GF-D8 (cell line): Measurements from ENCODE around the gene AFG3L2.

Source experiments
- DNase-seq: peaks from one replicate; lab custom pipeline; 2025; lab: John Stamatoyannopoulos, UW

The AFG3L2 gene

DNA sequence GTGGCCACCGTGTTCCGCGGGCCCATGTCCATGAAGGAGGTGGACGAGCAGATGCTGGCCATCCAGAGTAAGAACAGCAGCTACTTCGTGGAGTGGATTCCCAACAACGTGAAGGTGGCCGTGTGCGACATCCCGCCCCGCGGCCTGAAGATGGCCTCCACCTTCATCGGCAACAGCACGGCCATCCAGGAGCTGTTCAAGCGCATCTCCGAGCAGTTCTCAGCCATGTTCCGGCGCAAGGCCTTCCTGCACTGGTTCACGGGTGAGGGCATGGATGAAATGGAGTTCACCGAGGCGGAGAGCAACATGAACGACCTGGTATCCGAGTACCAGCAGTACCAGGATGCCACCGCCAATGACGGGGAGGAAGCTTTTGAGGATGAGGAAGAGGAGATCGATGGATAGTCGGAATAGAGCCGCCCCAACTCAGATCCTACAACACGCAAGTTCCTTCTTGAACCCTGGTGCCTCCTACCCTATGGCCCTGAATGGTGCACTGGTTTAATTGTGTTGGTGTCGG, 51.2 kb downstream of the AFG3L2 start:
- no peak for DNase-seq

DNA sequence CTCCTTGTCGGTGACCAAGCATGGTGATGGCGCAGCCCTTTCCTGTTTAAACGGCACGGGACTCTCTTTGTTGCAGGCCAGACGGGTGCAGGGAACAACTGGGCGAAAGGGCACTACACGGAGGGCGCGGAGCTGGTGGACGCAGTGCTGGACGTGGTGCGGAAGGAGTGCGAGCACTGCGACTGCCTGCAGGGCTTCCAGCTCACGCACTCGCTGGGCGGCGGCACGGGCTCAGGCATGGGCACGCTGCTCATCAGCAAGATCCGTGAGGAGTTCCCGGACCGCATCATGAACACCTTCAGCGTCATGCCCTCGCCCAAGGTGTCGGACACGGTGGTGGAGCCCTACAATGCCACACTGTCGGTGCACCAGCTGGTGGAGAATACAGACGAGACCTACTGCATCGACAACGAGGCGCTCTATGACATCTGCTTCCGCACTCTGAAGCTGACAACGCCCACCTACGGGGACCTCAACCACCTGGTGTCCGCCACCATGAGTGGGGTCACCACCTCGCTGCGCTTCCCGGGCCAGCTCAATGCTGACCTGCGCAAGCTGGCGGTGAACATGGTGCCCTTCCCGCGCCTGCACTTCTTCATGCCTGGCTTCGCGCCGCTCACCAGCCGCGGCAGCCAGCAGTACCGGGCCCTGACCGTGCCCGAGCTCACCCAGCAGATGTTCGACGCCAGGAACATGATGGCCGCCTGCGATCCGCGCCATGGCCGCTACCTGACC, 51.9 kb downstream of the AFG3L2 start:
- DNase-seq: no peak

DNA sequence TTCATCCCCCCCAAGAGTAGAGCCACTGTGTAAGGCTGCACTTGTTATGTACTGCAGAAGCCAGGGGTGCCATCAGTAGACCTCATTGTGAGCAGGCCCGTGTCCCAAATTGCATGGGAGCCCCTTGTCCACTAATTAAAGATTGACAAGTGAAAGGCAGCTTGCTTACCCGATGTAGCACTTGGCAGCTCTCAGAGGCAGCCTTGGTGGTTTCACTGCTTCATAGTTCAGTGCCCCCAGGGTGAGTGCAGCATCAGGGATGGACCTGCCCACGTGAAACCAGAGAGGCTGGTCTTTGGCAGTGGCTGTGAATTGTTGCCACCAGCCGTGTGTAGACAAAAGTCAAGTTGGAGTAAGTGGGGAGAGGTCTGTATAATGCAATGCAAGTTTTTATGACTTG, 55.7 kb downstream of the AFG3L2 start:
- no peak for DNase-seq

DNA sequence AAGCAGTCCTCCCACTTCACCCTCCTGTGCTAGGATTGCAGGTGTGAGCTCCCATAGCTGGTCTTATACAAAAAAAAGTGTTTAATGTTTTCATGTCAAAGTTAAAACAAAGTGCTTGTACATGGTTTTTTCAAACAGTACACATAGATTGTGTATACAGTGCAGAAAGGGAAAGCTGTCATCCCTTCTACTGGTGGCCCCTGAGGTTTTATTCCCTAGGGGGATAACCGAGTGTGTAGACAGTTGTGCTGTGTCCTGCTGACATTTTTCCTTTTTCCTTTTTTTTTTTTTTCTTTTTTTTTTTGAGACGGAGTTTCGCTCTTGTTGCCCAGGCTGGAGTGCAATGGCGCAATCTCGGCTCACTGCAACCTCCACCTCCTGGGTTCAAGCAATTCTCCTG, 58.2 kb downstream of the AFG3L2 start:
- no peak for DNase-seq

DNA sequence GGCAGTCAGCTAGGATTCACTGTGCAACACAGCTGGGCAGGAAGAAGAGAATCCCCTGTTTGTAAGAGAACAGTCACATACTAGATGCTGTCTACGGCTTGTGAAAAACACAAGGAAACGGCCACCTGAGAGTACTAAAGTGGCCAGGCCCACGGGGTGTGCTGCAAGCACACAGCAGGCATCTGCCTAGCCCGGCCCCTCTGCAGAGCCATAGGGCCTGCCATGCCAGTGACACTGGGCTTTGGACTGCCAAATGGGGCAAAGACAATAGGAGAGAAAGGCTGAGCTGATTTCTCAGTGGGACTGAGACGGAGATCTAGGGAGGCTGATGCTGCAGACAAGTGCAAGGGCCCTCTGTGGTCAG, 58.7 kb downstream of the AFG3L2 start:
- DNase-seq: no peak

DNA sequence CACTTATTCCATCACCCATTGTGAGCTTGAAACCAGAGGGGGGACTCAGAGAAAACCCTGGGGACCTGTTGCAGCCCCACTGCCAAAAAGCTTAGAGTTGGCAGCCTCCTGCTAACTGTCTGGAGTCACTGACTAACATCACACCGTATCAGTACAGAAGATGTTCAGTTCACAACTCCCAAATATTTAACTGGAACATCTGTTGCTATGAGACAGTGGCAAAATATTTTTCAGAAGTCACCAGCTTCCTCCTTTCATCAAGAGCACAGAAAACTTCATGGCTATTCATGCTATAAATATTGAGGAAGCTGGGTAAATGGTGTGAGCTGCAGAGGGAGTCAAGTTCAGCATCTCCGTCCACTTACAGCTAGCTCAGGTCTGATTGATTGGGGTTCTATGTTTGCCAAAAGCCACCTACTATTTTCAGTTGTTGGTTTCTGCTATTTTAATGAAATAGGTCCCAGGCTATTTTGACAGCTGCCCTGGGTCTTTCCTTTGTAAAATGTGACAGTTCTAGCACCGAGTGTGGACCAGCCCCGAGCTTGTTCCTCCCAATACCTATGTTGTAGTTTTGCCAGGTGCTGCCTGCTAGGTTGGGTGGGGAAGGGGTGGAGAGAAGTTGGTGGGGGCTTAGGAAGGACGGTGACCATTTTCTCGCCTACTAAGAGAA, 59.2 kb downstream of the AFG3L2 start:
- peak; percentile 50 for DNase-seq

DNA sequence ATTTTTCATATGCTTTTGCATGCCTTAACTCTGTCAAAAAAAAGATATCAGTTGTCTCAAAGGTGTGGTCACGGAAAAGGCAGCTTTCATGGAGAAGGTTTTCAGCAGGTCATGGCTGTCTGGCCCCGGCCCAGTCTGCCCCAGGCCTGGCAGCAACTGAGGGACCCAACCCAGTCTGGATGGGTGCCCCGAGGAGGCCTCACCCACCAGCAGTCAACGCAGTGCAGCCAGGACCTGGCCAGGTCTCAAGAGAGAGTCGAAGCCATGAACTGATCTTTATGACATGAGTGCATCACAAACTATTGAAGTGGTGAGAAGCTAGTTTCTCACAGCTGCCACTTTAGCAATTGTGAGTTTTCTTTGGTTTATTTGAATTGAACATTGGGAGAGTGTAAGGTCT, 61.1 kb downstream of the AFG3L2 start:
- no peak for DNase-seq

DNA sequence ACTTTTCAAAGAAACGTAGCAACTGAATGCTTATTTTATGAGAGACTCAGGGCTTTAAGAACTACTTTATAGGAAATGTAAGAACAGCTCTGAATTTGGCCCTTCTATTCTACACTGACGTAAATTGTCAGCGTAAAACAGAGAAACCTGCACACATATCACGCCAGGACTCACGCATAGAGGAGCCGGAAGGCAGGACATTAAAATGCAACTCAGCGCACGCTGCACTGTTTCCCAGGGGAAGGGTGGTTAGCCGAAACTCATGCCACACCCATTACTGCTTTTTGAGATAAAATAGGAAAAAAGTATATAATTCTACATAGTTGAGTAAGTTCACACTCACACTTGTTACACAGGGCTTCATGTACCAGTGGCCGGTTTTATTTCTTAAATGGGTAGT, 61.5 kb downstream of the AFG3L2 start:
- DNase-seq: no peak

DNA sequence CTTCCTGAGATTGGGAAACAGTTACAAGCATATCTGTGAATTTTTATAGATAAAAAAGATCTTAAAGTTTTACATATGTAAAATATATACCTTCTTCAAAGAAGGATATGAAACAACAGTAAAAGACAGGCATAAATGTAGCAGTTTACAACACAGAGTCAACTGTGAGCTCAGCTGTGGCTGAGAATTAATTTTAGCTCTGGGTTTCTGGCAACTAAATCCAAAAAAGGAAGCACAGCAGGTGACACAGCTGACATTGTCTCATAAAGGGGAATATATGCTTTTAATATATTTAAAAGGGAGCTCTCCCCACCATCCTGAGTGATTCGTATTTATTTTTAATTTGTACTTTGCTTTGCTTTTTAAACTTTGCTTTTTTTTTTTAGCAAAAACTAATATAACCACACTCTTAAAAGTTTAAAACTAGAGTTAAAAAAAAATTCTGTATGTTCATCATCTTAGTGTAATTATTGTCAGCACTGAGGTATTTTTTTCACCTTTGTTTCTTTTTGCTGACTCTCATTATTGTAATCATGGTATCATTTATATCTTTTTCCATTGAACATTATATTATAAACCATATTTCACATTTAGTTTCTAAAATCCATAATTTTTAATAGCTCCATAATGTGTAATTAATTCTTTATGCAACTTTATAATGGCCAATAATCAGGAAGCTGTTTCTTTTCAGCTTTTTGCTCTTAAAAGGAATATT, 62.3 kb downstream of the AFG3L2 start:
- no peak for DNase-seq

DNA sequence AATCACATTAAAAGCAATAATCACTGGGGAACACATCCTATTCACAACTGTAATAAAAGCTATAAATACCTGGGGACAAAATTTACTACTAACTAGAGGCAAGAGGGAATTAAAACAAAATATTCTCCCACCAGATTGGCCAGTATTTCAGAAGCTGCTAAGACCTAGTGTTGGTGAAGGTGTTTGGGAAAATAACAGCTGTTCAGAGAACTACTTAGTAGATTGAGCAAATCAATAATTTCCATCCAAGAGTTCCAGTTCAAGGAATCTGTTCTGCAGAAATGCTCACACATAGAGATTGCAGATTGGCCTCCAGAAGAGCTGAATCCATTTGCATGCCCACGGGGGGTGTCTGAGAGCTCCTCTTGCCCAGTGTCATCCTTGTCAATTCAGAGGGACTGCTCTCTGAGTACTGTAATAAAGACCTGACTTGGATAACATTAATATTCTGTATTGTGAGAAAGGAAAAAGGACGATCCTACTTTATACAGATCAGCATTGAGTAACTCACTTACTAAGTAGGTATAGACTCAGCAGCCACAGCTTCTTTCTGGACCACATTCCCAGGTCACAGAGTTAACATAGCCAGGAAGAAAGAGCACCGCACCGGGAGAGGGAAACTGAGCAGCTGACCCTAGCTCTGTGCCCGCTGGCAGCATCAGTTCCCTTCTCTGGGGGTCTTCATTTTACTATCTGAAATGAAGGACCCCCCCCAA, 63.3 kb downstream of the AFG3L2 start:
- no peak for DNase-seq

DNA sequence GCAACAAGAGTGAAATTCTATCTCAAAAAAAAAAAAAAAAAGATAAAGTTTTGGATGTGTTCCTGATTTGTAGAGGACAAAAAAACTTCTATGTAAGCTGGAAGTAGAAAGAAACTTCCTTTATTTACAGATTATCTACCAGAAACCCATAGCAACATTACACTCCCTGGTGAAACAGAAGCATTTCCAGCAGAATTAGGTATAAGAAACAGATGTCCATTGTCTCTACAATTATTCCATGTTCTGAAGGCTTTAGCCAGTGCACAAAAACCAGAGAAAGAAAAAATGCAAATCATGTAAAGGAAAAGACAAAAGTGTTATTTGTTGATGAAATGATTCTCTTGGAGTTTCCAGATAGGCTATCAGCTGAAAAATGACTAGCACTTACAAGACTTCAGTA, 64.1 kb downstream of the AFG3L2 start:
- DNase-seq: no peak

DNA sequence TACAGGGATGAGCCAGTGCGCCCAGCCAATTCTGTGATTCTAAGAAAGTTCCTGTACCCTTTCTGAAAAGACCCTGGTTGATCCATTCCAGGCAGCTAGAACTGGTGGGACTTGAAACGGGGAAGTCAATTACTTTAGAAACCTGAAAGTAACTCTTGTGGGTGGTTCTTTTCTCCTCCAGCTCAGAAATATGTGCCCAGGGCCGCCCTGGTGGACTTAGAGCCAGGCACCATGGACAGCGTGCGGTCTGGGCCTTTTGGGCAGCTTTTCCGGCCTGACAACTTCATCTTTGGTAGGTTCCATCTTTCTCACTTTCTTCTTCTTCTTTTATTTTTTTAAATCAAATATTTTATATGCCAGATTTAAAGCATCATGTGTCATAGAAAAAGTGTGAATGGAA, 66.3 kb downstream of the AFG3L2 start:
- DNase-seq: no peak

DNA sequence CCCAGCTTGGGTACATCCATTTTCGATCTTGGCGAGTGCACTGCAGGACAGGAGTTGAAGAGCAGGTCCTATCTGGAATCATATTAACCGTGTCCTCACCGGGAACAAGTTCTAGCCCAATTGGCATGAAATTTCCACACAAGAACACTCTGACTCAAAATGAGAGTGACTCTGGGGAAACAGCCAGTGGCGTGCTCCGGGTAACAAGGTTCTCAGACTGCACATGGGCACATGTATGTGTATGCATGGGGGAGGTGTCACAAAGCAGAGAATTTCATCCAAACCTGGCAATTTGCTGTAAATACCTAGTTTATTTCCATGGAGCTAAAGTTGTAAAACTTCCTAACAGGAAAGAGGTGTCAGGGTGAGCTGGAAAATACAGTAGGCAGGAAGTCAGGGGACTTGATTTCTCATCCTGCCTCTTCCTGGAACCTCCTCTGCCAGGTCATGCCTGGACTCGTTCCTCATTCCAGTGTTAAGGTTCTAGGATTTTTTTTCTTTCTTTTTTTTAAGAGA, 67.3 kb downstream of the AFG3L2 start:
- no peak for DNase-seq

DNA sequence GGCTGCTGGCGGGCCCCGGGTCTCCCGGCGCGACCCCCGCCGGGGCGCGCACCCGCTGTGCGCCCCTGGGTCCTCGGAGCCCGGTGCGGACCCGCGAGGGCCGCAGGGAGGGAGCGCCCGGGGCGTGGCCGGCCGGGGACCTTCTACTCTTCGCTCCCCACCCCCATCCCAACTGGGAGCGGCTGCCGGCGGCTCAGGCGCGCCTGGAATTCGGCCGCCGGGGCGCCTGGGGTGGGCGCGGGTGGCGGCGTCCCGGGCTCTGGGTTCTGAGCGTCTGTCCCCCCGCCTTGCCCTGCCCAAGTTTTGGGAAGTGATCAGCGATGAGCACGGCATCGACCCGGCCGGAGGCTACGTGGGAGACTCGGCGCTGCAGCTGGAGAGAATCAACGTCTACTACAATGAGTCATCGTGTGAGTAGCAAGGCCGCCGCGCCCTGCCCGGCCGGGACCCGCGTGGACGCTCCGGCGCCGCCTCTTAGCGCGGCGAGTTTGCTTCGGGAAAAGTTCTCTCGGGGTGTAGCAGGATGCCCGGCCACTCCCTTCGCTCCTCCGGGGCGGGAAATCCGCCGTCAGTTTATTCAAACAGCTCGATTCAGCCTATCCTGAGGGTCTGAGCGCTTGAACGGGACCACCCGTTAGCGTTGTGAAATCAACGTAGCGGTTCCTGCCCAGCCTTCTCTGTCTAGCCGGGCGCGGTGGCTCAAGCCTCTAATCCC, 68.5 kb downstream of the AFG3L2 start:
- DNase-seq: no peak

DNA sequence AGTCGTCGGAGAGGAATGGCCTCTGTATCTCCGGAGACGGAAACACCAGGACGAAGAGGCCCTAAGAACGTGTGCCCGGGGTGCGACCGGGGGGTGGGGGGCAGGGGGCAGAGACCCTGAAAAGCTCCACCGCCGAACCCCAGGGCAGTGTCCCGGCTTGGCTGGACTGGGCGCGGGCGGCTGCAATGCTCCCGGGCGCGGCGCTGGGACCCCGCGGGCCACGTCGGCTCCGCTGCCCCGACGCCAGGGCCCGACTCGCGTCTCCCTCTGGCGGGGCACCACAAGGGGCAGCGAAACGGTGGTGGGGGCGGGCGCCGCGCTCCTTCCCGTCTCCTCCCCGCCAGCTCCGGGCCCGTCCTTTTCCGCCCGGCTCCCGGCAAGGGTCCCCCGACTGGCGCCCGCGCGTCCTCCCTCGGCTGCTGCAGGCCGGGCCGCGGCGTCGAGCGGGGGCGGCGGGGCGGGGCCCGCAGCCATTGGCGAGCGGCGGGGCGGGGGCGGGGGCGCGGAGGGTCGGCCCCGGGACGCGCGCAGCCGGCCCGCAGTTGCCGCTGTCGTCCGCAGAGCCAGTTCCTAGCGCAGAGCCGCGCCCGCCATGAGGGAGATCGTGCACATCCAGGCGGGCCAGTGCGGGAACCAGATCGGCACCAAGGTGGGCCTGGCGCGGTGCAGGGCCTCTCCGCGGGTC, 69.2 kb downstream of the AFG3L2 start, which contains the start of gene TUBB6:
Gene TUBB6 (plus strand): TSS at position 541 of the 685 bp plus-strand sequence. CDS start 52 bp downstream, at position 593.
- no peak for DNase-seq

DNA sequence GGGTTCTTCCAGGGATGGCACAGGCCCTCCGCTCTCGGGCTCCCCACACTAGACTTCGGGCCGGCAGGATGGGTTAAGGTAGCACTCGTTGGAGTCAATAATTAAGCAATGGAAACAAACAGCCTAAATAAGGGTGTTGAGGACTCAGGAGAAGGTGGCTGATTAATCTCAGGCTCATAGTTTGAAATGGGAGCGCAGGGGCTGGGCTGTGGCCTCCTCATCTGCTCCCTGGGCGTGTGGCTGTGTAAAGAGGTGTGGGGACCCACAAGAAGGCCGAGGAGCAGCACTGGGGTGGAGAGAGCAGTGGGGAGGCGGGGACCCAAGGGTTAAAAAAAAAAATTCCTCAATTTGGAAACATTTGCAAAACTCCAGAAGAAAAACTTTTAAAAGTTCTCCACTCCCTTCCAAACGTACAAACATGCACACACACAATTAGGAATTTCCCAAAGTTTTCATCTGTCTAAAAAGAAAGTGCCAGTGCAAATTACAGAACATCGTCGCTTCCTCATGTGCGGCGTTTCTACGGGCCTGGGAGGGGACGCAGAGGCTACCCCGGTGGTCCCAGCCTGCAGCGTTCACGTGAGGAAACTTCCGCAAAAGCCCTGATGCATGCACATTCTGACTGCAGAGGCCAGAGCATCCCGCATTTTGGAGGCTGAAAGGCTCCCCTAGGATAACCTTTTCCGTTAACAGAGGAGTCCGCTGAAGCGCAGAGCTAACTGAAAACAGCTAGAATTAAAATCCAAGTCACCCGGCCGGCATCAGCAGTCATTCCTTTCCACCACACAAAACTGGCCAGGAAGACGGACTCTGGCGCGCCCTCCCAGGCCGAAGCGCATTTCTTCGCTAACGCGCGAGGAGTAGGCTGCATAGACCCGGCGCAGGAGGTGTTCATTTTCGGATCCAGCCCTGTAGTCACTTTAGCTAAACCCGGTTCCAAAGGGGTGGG, 70.0 kb downstream of the AFG3L2 start:
- DNase-seq: no peak

DNA sequence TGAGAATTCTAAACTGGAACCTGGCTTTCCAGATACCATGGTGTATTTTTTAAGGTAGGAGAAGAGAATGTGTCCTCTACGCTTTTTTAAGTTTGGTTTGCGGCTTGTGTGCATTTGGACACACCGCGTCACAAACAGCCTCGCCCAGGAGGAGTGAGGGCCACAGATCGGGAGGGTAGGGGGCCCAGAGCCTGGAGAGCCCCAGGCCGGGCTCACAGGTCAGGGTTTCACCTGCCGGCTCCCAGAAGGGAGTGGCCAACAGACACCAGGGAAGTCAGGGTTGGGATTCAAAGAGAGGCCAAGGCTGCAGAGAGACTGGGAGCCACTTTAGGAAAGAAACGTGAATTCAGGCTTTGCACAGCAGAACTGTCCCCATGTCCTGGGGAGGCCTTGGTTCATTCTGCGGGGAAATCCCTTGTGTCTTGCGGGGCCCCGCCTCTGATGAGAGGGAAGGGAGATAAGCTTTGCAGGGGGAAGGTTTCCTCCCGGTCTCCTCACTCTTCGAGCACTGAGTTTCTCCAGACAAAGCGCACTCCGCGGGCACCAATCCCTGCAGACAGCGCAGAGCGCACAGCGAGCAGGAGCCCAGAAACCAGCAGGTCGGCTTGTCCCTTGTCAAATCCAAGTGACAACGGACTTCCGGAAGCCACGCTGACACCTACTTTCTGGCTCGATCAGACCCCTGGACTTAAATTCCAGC, 70.9 kb downstream of the AFG3L2 start:
- no peak for DNase-seq

DNA sequence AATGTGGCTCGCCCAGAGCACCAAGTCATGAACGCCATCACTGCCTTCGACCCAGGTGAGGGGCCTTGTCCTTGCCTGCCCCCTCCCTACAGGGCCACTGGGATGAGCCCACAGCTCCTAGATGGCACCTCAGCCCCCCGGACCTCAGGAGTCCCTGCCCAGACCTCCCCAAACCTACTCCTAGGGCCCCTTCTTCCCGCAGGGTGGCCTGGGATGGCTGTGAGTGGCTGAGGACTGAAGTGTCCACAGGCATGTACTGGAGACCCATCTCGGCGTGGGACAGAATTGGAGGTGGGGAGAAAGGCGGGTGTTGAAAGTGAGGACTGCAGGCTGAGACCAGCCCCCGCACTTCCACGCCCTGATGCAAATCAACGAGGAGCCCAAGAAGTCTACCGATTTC, 71.8 kb downstream of the AFG3L2 start:
- DNase-seq: no peak
